Measurements from ENCODE around the gene NTNG1. TPM values are rescaled to one million over a fixed set of nuclear protein-coding genes. Genes with fewer than 3 reads are reported as not detected.

NTNG1 gene
- total RNA-seq, 4 donors from 2014 or later: 0.41 to 1.3 TPM; not detected in 2

DNA sequence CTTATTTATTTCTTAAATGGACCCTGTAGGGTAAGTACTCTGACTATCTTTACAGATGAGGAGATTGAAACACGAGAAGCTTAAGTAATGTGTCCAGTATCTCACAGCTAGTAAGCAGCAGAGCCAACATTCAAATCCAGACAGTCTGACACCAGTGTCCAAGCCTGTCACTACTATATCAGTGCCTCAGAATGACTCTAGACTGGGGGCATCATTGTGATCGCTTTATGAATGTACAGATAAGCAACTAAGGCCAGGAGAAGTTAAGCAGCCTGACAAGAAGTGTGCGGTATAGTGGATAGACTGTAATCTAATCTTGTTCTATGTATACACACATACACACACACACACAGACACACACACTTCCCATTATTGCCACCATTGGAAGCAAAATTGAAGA lies 158.7 kb downstream of the NTNG1 start:
- intact Hi-C loops (cut with DNase I): no loop called here
- no peak for DNase-seq
- 76% methylated on average over 3 of the region's 3 CpGs for WGBS, 2 donors
- Histone ChIP-seq H3K4me3 (no peak overlapping the region), H3K36me3 (no peaks in the 10 kb centered on the region), H3K27ac (no peak overlapping the region), H3K4me1 (no peaks in the 10 kb centered on the region), H3K9me3 (no peaks in the 10 kb centered on the region), H3K27me3 (no peaks in the 10 kb centered on the region)
- TF ChIP-seq POLR2A (IDR thresholded peaks at IDR 0.05): no peak

DNA sequence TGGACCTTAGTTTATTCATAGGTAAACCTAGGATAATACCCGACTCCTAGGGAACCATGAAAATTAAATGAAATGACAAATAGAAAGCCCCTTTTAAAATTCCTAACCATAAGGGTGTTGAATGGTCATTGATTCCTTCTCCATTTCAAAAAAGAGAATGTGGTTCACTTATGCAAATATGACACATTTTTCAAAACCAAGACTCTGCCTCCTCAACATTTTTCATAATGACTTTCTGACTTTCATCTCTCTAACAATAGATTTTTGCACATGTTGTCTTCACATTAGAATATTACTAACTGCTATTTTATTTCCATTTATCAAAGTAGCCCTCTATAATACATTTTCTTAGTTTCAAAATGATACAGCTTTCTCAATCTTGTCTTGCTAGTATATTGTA lies 169.1 kb downstream of the NTNG1 start:
- intact Hi-C loops (cut with DNase I): no loop called here
- no peak overlapping the region for H3K27ac ChIP-seq
- 68 to 80% methylated on average over 1 of the region's 1 CpG for WGBS, 2 donors
- H3K4me3 ChIP-seq: no peak overlapping the region
- H3K9me3 ChIP-seq: no peaks in the 10 kb centered on the region
- DNase-seq: no peak
- no peak for TF ChIP-seq POLR2A (IDR thresholded peaks at IDR 0.05)
- TF ChIP-seq, protein P1, sequence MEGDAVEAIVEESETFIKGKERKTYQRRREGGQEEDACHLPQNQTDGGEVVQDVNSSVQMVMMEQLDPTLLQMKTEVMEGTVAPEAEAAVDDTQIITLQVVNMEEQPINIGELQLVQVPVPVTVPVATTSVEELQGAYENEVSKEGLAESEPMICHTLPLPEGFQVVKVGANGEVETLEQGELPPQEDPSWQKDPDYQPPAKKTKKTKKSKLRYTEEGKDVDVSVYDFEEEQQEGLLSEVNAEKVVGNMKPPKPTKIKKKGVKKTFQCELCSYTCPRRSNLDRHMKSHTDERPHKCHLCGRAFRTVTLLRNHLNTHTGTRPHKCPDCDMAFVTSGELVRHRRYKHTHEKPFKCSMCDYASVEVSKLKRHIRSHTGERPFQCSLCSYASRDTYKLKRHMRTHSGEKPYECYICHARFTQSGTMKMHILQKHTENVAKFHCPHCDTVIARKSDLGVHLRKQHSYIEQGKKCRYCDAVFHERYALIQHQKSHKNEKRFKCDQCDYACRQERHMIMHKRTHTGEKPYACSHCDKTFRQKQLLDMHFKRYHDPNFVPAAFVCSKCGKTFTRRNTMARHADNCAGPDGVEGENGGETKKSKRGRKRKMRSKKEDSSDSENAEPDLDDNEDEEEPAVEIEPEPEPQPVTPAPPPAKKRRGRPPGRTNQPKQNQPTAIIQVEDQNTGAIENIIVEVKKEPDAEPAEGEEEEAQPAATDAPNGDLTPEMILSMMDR (IDR thresholded peaks at IDR 0.05): no peak
- no peaks in the 10 kb centered on the region for H3K4me1 ChIP-seq
- no peaks in the 10 kb centered on the region for H3K36me3 ChIP-seq
- H3K27me3 ChIP-seq: no peaks in the 10 kb centered on the region

DNA sequence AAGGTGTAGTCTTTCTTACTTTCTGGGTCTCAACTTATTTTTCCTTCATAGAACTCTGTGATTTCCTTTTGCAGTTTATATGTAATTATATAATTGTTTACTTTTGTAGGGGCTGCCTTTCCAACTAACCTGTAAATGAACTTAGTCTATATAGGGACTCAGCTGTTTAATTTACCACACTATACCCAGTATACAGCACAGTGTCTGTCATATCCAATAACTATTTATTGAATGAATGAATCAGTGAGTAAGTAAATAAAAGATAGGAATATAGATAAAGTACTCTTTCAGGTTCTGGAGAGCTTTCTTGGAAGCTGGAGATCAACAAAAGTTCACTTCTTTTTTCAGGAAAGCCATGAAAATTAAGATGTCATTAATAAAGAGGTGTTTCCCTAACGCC lies 174.8 kb downstream of the NTNG1 start:
- Histone ChIP-seq H3K27ac (no peak overlapping the region), H3K36me3 (no peaks in the 10 kb centered on the region), H3K27me3 (no peaks in the 10 kb centered on the region), H3K4me1 (no peaks in the 10 kb centered on the region), H3K4me3 (no peak overlapping the region), H3K9me3 (no peaks in the 10 kb centered on the region)
- intact Hi-C loops (cut with DNase I): no loop called here
- no peak for DNase-seq
- TF ChIP-seq, protein P1 (IDR thresholded peaks at IDR 0.05): no peak
- 0% methylated on average over 1 of the region's 1 CpG for WGBS, 2 donors

DNA sequence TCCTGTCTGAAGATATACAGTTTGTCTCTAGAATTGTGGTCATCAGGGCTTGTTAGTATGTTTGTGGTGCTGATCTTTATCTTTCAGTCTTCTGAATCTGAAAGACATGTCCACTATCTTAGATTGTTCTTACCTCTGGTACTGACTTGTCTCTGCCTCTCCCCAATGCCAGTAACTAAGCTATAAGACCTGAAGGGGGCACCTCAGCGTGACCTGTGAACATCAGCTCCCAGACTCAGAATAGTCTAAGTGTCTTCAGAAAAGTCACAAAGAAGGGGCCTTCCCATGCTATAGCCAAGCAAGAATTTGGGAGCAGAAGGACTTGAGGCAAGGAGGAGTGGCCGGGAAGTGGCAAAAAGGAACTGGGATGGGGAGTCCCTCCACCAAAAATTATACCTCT lies 178.1 kb downstream of the NTNG1 start:
- WGBS, 2 donors: 80 to 81% methylated on average over 2 of the region's 2 CpGs
- H3K36me3 ChIP-seq: no peaks in the 10 kb centered on the region
- no peaks in the 10 kb centered on the region for H3K4me1 ChIP-seq
- TF ChIP-seq POLR2A (IDR thresholded peaks at IDR 0.05): no peak
- TF ChIP-seq, protein P1 (IDR thresholded peaks at IDR 0.05): no peak
- no peak overlapping the region for H3K27ac ChIP-seq
- H3K27me3 ChIP-seq: no peaks in the 10 kb centered on the region
- no peak overlapping the region for H3K4me3 ChIP-seq
- no peaks in the 10 kb centered on the region for H3K9me3 ChIP-seq
- DNase-seq: no peak
- intact Hi-C loops (cut with DNase I): no loop called here

DNA sequence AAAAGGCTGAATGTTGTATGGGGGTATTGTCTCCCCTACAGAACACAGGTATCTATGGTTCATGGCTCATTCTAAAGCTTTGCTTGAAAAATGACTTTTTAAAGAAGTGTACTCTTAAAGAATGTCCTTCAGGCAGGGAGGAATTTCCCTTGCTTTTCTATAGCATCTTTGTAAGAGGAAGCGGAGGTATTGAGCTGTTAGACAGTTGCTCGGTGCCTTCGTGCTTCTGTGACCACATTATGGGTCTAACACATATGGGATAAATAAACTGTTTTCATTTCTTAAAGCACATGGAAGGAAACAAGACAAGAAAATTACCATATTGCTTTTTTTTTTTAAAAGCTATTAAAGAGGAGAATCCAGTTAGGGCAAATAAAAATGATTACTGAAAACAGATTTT lies 182.9 kb downstream of the NTNG1 start:
- TF ChIP-seq POLR2A (IDR thresholded peaks at IDR 0.05): no peak
- TF ChIP-seq, protein P1 (IDR thresholded peaks at IDR 0.05): no peak
- H3K4me1 ChIP-seq: no peaks in the 10 kb centered on the region
- H3K27ac ChIP-seq: no peak overlapping the region
- no peak overlapping the region for H3K4me3 ChIP-seq
- intact Hi-C loops (cut with DNase I): no loop called here
- no peaks in the 10 kb centered on the region for H3K36me3 ChIP-seq
- 37 to 46% methylated on average over 3 of the region's 3 CpGs for WGBS, 2 donors
- no peaks in the 10 kb centered on the region for H3K27me3 ChIP-seq
- H3K9me3 ChIP-seq: no peaks in the 10 kb centered on the region
- DNase-seq: no peak

DNA sequence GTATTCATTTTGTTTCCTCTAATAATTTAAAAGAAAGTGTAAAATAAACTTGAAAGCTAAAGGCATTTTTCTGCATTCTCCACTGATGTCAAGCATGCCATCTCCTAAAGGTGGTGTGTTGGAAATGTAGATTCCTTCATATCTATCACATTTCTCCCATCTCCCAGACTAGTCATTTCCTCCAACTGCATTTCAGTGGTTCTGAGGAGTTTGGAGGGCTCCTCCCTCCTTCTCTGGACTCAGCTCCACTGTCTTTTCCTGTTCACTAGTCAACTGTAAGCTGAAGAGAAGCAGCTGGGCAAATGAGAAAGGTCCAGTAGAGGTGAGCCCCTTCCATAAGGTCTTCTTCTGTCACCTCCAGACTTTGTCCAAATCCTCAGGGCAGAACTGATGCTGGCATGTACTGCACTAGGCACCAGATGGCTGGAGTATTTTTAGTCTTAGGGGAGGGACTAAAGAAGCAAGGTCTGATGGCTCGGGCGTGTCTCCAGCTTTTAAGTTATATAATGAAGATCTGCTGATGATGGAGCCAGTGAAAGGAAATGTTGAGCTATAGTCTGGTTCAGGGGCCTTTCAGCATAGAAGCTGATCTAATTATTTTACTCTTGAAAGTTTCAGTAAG lies 186.1 kb downstream of the NTNG1 start:
- intact Hi-C loops (cut with DNase I): no loop called here
- Histone ChIP-seq H3K36me3 (no peaks in the 10 kb centered on the region), H3K27me3 (no peaks in the 10 kb centered on the region), H3K4me1 (no peaks in the 10 kb centered on the region), H3K4me3 (no peak overlapping the region), H3K9me3 (no peaks in the 10 kb centered on the region), H3K27ac (no peak overlapping the region)
- TF ChIP-seq, protein P1 (IDR thresholded peaks at IDR 0.05): no peak
- TF ChIP-seq POLR2A (IDR thresholded peaks at IDR 0.05): no peak
- 48 to 50% methylated on average over 2 of the region's 2 CpGs for WGBS, 2 donors
- no peak for DNase-seq

Data from esophagus squamous epithelium (tissue), 5 donors.